ENCODE results near the gene MAB21L4. TPM values are rescaled to one million over a fixed set of nuclear protein-coding genes. Genes with fewer than 3 reads are reported as not detected.

The MAB21L4 gene
- total RNA-seq, 4 donors from 2014 or later, result 4.9 to 11.6 (median 9.8) TPM; not detected in 1

DNA sequence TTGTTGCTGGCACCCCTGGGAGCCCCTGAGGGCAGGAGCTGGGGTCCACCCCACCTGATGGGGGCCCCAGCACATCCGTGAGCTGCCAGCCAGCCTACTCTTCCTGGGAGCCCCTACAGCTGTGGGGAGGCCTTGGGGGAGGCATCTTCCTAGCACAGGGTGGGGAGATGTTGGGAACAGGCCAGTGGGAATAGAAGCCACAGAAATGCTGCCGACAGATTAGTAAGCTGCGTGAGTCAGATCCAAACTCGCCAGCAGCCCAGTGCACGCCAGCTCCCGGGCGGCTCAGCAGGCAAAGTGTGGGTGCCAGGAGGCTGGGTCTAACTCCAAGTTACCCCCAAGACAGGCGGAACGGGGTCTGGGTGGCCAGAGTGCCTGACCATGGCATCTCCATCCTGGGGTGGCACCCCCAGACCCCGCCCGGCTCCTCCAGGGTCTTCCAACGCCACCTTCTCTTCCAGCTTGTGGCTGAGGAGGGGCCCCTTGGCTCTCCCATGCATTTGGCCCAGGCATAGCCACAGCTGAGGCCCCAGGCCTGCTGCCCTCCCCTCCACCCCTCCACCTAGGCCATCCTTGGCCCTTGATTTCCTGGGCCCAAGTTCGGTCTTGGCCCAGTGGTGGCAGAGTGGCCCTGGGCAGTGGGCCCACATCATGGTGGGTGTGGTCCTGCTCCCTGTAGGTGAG is 25.5 kb upstream of the MAB21L4 start:
- peak; percentile 24 for DNase-seq
- H3K9me3 ChIP-seq, result no peaks in the 10 kb centered on the region
- intact Hi-C loops (cut with DNase I; ENCODE audit: low total_unique reads), result no loop called here
- H3K27ac ChIP-seq, result peak overlapping the region in 2 of 4 donors; percentile 33 to 48
- TF ChIP-seq, protein P1, sequence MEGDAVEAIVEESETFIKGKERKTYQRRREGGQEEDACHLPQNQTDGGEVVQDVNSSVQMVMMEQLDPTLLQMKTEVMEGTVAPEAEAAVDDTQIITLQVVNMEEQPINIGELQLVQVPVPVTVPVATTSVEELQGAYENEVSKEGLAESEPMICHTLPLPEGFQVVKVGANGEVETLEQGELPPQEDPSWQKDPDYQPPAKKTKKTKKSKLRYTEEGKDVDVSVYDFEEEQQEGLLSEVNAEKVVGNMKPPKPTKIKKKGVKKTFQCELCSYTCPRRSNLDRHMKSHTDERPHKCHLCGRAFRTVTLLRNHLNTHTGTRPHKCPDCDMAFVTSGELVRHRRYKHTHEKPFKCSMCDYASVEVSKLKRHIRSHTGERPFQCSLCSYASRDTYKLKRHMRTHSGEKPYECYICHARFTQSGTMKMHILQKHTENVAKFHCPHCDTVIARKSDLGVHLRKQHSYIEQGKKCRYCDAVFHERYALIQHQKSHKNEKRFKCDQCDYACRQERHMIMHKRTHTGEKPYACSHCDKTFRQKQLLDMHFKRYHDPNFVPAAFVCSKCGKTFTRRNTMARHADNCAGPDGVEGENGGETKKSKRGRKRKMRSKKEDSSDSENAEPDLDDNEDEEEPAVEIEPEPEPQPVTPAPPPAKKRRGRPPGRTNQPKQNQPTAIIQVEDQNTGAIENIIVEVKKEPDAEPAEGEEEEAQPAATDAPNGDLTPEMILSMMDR (IDR thresholded peaks at IDR 0.05), result no peak
- no peak for TF ChIP-seq EP300 (IDR thresholded peaks at IDR 0.05; ENCODE audit: low read depth)
- TF ChIP-seq POLR2A (IDR thresholded peaks at IDR 0.05), result no peak
- TF ChIP-seq POLR2AphosphoS5 (IDR thresholded peaks at IDR 0.05), result no peak
- H3K36me3 ChIP-seq, result no peaks in the 10 kb centered on the region
- no peak overlapping the region for H3K4me3 ChIP-seq
- H3K27me3 ChIP-seq, result peaks cover 5% of the 10 kb centered on the region
- peaks cover 0 to 6% (median 2%) of the 10 kb centered on the region in 4 donors for H3K4me1 ChIP-seq
- in situ Hi-C loops (cut with MboI; ENCODE audit: low pct_ligation_motif_present in 1 of 4, low pct_unique_long_range_greater_than_20kb in 1 of 4, low sequenced_read_pairs in 3 of 4), result no loop called here
- 68% methylated on average over 13 of the region's 13 CpGs; no CpG with 5 or more reads in 1 of the 2 donors for WGBS, 2 donors (ENCODE audit: low coverage in 1 of 2)

DNA sequence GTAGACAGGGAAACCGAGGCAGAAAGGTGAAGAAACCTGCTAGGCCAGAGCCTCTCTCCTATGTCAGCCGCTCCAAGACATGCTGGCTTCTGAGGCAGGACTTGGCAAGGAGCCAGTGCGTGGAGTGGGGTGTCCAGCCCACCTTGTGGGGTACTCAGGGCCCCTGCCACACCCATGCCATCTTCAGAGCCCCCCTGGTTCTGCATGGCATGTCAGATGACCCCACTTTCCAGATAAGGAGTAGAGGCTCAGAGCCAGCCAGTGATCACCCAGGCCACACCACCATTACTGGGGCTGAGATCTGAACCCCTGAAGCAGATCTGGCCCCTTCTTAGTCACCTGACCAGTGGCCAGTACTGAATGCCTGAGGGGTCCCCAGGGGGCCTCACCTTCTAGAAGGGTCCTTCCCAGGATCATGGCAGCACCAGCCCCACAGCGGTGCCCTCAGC is 24.9 kb upstream of the MAB21L4 start:
- Histone ChIP-seq H3K27me3 (peaks cover 9% of the 10 kb centered on the region), H3K4me3 (no peak overlapping the region), H3K27ac (peak overlapping the region in 2 of 4 donors; percentile 33 to 48), H3K36me3 (no peaks in the 10 kb centered on the region), H3K4me1 (peaks cover 0 to 9% (median 4%) of the 10 kb centered on the region in 4 donors), H3K9me3 (no peaks in the 10 kb centered on the region)
- TF ChIP-seq, protein P1 (IDR thresholded peaks at IDR 0.05), result no peak
- TF ChIP-seq EP300 (IDR thresholded peaks at IDR 0.05; ENCODE audit: low read depth) (no peak), POLR2A (IDR thresholded peaks at IDR 0.05) (no peak), POLR2AphosphoS5 (IDR thresholded peaks at IDR 0.05) (no peak)
- DNase-seq, result peak; percentile 7
- in situ Hi-C loops (cut with MboI; ENCODE audit: low pct_ligation_motif_present in 1 of 4, low pct_unique_long_range_greater_than_20kb in 1 of 4, low sequenced_read_pairs in 3 of 4) (no loop called here), intact Hi-C loops (cut with DNase I; ENCODE audit: low total_unique reads) (no loop called here)
- WGBS, 2 donors (ENCODE audit: low coverage in 1 of 2), result 68% methylated on average over 4 of the region's 4 CpGs; no CpG with 5 or more reads in 1 of the 2 donors

DNA sequence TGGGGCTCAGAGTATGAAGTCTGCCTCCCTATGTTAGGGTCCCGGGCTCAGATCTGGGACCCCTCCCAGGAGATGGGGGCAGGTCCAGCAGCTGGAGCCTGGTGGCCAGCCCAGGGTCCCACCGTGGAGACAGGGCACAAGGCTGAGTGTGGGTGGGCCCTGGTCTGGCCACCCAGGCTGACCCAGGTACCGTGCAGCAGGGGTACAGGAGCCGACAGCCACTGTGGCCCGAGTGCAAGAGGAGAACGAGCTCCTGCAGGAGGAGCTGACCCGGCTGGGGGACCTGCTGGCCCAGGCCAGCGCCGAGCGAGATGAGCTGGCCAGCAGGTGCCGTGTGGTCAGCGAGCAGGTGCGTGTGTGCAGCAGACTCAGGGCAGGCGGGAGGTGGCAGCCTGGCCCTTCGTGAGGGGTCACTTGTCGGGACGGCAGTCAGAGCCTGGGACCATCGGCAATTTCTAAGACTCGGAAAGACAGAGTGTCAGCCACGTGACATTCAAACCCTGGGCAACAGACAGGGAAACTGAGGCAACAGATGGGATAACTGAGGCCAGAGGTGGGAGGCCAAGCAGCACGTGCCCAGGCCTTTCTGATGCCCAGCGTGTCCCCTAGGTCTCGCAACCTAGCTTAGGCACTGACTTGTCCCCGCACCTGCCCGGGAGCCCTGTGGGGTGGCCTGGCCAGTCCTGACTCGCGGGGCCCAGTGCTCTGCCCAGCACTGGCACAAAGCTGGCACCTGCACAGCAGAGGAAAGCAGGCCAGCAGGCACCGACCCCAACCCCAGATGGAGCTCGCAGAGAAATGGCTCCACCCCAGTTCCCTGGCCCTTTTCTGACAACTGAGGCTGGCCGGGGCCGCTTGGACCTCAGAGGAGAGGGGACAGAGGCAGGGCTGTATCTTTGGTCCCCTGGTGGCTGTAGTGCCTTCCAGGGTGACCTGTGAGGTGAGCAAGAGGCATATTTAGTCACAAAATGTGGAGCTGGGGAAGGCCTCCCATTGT is 24.1 kb upstream of the MAB21L4 start:
- in situ Hi-C loops (cut with MboI; ENCODE audit: low pct_ligation_motif_present in 1 of 4, low pct_unique_long_range_greater_than_20kb in 1 of 4, low sequenced_read_pairs in 3 of 4), result no loop called here
- H3K4me1 ChIP-seq, result peaks cover 0 to 11% (median 5%) of the 10 kb centered on the region in 4 donors
- intact Hi-C loops (cut with DNase I; ENCODE audit: low total_unique reads), result no loop called here
- peak; percentile 7 for DNase-seq
- no peaks in the 10 kb centered on the region for H3K9me3 ChIP-seq
- no peaks in the 10 kb centered on the region for H3K36me3 ChIP-seq
- no peak overlapping the region for H3K4me3 ChIP-seq
- H3K27me3 ChIP-seq, result peaks cover 16% of the 10 kb centered on the region
- WGBS, 2 donors (ENCODE audit: low coverage in 1 of 2), result 87% methylated on average over 26 of the region's 31 CpGs; no CpG with 5 or more reads in 1 of the 2 donors
- TF ChIP-seq POLR2A (IDR thresholded peaks at IDR 0.05), result no peak
- TF ChIP-seq, protein P1 (IDR thresholded peaks at IDR 0.05), result no peak
- no peak for TF ChIP-seq POLR2AphosphoS5 (IDR thresholded peaks at IDR 0.05)
- no peak for TF ChIP-seq EP300 (IDR thresholded peaks at IDR 0.05; ENCODE audit: low read depth)
- H3K27ac ChIP-seq, result peak overlapping the region in 1 of 4 donors; percentile 48

All from transverse colon (tissue), 4 donors.